Right lobe of liver (tissue), 6 donors: ENCODE data around the gene DBH. TPM values are rescaled to one million over a fixed set of nuclear protein-coding genes. Genes with fewer than 3 reads are reported as not detected.

ENCODE experiments used
- ATAC-seq, 4 donors: fragments of 200-7000 bp; cut with Tn5 transposase; one replicate each; pipeline ENCODE4 v1.9.1; 2020; ENCODE audit warnings: mild to moderate bottlenecking in 4 of 4, moderate library complexity in 4 of 4
- DNase-seq, 3 donors: peaks; one replicate each; pipeline ENCODE4 v3.0.0-alpha.2; 2020
- H3K27ac ChIP-seq, 3 donors: fragments of 200-600 bp; one replicate each; pipeline ENCODE4 v1.8.0; 2022
- H3K27me3 ChIP-seq, 2 donors: fragments of 200-600 bp; one replicate each; pipeline ENCODE4 v1.8.0; 2022
- H3K36me3 ChIP-seq, 4 donors: fragments of 200-600 bp; sonication (generic) in 1 of 4; one replicate each; pipeline versions ENCODE4 v1.5.1 to v1.8.0; 2017 to 2022; ENCODE audit warnings: control low read depth in 1 of 4
- H3K4me1 ChIP-seq, 4 donors: fragments of 200-600 bp; sonication (generic) in 1 of 4; one replicate each; pipeline versions ENCODE4 v1.5.1 to v1.8.0; 2017 to 2022; ENCODE audit warnings: control low read depth in 1 of 4
- H3K4me3 ChIP-seq, 3 donors: fragments of 200-600 bp; one replicate each; pipeline ENCODE4 v1.8.0; 2022
- H3K9me3 ChIP-seq, 4 donors: fragments of 200-600 bp; sonication (generic) in 1 of 4; one replicate each; pipeline versions ENCODE4 v1.5.1 to v1.8.0; 2017 to 2022; ENCODE audit warnings: control low read depth in 1 of 4
- CTCF ChIP-seq, 4 donors: fragments of 200-600 bp in 3 of 4; fragments of 450-650 bp in 1 of 4; IDR thresholded peaks; one replicate each; pipeline versions ENCODE4 v1.5.1 to v1.8.0; 2016 to 2022; ENCODE audit warnings: antibody characterized with exemption in 4 of 4, mild to moderate bottlenecking in 2 of 4
- POLR2A ChIP-seq: fragments of 450-650 bp; IDR thresholded peaks from one replicate; pipeline ENCODE4 v1.6.1; 2017; ENCODE audit warnings: antibody characterized with exemption, mild to moderate bottlenecking
- WGBS: methylation state at CpG from one replicate; pipeline ENCODE4 v1.1.6; 2018; ENCODE audit warnings: low coverage, low lambda C conversion rate; ENCODE audit not compliant: insufficient coverage; ENCODE audit errors: missing lambda C conversion rate; 5-methylcytosine and 5-hydroxymethylcytosine counted together
- intact Hi-C, 2 donors: fragments of 100-400 bp; cut with DNase I; formaldehyde crosslinking; loops; one replicate each; pipeline versions ENCODE4 v1.11.2 to v1.14.1; 2022
- total RNA-seq, 6 experiments: library from RNA; depleted of rRNA in 2 of 6; stranded (reverse); fragments of >200 nt in 2 of 6; fragmentation: NEBNext Ultra II Directional in 3 of 6; extraction: Animal tissue kit (Norgen Biotek cat#: 25700) in 3 of 6; gene quantifications; one replicate each; pipeline versions ENCODE4 v1.1.0 to v1.2.4, GENCODE V29; 2016 to 2023
- donor health status: DM: no; HTN: yes; CAD: no.
- donor health status: DM: no; HTN: no; CAD: no.
- donor health status: DM: no; HTN: no; CAD: no.
- donor health status: DM: no; HTN: yes; CAD: no.
- donor health status: DM: no; HTN: yes; CAD: no.

Gene DBH
- total RNA-seq, 6 experiments from 2014 or later, result 1.2 to 12.9 (median 5.7) TPM

- Histone ChIP-seq H3K27me3 (no peaks in the 10 kb centered on the region), H3K4me1 (peaks cover 0 to 11% (median 0%) of the 10 kb centered on the region in 4 donors), H3K27ac (no peak overlapping the region), H3K4me3 (no peak overlapping the region), H3K36me3 (peaks cover 0 to 62% (median 26%) of the 10 kb centered on the region in 4 donors), H3K9me3 (no peaks in the 10 kb centered on the region)
- intact Hi-C loops, result no loop called here
- TF ChIP-seq POLR2A (no peak), CTCF (IDR thresholded peaks at IDR 0.05) (no peak)
- 83% methylated on average over 7 of the region's 32 CpGs for WGBS
- DNase-seq (peak in 1 of 3 donors; percentile 7), ATAC-seq (no peak)
These were observed 57.8 kb downstream of the DBH start for GRCh38 chr9:133693703-133694529.

GRCh38 chr9:133694686-133695085 is 58.5 kb downstream of the DBH start:
- Histone ChIP-seq H3K27ac (no peak overlapping the region), H3K4me3 (no peak overlapping the region), H3K27me3 (no peaks in the 10 kb centered on the region), H3K4me1 (peaks cover 0 to 11% (median 0%) of the 10 kb centered on the region in 4 donors), H3K9me3 (no peaks in the 10 kb centered on the region), H3K36me3 (peaks cover 0 to 54% (median 23%) of the 10 kb centered on the region in 4 donors)
- TF ChIP-seq POLR2A, result no peak
- no peak for TF ChIP-seq CTCF (IDR thresholded peaks at IDR 0.05)
- 63% methylated on average over 3 of the region's 3 CpGs for WGBS
- intact Hi-C loops, result no loop called here
- no peak for DNase-seq
- ATAC-seq, result no peak

GRCh38 chr9:133696071-133696472 is 59.9 kb downstream of the DBH start:
- no peaks in the 10 kb centered on the region for H3K9me3 ChIP-seq
- ATAC-seq, result no peak
- peak in 1 of 3 donors; percentile 3 for DNase-seq
- no peaks in the 10 kb centered on the region for H3K27me3 ChIP-seq
- TF ChIP-seq CTCF (IDR thresholded peaks at IDR 0.05), result no peak
- TF ChIP-seq POLR2A, result no peak
- H3K27ac ChIP-seq, result no peak overlapping the region
- intact Hi-C loops, result no loop called here
- peaks cover 0 to 11% (median 0%) of the 10 kb centered on the region in 4 donors for H3K4me1 ChIP-seq
- 75% methylated on average over 4 of the region's 12 CpGs for WGBS
- H3K4me3 ChIP-seq, result no peak overlapping the region
- peaks cover 0 to 47% (median 17%) of the 10 kb centered on the region in 4 donors for H3K36me3 ChIP-seq

GRCh38 chr9:133699546-133699945 is 63.4 kb downstream of the DBH start:
- ATAC-seq (no peak), DNase-seq (no peak)
- no peak for TF ChIP-seq CTCF (IDR thresholded peaks at IDR 0.05)
- no peak for TF ChIP-seq POLR2A
- 96% methylated on average over 6 of the region's 6 CpGs for WGBS
- peaks cover 0 to 44% (median 8%) of the 10 kb centered on the region in 4 donors for H3K36me3 ChIP-seq
- no peaks in the 10 kb centered on the region for H3K4me1 ChIP-seq
- H3K9me3 ChIP-seq, result no peaks in the 10 kb centered on the region
- no peak overlapping the region for H3K27ac ChIP-seq
- H3K27me3 ChIP-seq, result no peaks in the 10 kb centered on the region
- intact Hi-C loops, result no loop called here
- H3K4me3 ChIP-seq, result no peak overlapping the region
